HS-5 (cell line): Measurements from ENCODE around the gene PRKCB.
"Not testable (repeated sequence)": the region's sequence is repeated elsewhere in the genome, so short reads cannot be mapped to it uniquely, and the experiment has no call there.

ENCODE experiments used
- DNase-seq: peaks from one replicate; pipeline ENCODE4 v3.0.0-alpha.2; 2012; ENCODE audit warnings: low read depth

The PRKCB gene

GRCh38 chr16:24178496-24178895 lies 342.7 kb downstream of the PRKCB start:
- no peak for DNase-seq

- DNase-seq = no peak
These were observed 344.7 kb downstream of the PRKCB start for GRCh38 chr16:24180451-24180850.

DNA sequence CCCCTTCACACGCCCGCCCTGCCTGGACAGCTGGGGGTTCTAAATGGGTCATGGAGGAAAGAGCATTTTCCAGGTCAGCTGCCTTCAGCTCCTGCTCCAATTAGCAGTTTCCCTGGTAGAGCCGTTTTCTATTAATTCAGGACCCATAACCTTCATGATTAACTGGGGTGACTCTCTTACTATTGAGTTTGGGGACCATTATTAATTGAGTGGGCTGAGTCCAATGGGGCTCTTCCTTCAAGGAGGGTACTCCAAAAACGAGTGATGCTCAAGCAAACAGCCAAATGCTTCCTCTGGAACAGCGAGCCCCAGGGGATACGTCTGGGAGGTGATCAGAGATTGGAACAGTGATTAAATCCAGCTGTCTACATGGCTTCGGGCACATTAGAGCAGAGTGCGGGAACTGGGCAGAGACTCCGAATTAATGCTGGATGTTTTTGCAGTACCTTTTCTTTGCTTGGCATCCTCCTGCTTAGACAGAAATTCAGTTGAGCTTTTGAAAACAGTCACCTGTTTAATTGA lies 352.3 kb downstream of the PRKCB start:
- no peak for DNase-seq

- DNase-seq = no peak
These were observed 353.1 kb downstream of the PRKCB start for GRCh38 chr16:24188751-24189318.

DNA sequence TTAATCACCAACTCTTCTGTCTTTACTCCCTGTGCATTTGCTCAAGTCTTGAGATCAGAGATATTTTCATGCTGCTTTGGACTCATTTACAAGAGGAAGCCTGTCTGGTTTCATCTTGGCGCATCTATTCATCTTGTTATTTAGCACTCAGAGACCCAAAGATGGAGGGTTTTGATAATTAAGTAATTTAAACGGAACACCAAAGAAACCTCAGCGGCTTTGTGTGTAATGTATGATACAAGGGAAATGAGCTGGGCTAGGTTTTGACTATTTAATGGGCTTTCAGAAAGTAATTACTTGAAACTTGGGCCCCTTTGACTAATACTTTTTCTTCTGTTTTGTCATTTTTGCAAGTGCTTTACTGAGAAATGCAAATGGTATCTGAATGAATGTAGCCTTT lies 354.2 kb downstream of the PRKCB start:
- DNase-seq = no peak

GRCh38 chr16:24191876-24192402 lies 356.2 kb downstream of the PRKCB start:
- no peak for DNase-seq

DNA sequence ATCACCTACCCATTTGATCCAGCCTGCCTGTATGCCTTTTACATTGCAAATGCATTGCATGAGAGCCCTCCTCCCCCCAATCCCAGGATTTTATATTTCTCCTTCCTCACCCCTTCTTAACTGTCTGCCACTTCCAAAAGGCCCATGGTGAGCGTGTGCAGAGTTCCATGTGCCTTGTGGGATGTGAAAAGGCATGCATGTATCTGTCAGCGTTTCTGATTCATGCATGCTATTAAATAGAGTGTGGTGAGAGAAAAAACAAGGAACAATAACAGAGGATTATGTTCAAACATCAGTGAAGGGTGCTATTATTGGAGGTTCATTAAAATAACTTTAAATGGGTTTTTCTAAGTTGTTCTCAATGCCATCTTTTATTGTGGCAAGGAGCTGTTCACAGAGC lies 359.4 kb downstream of the PRKCB start:
- no peak for DNase-seq

GRCh38 chr16:24198807-24199533 lies 363.2 kb downstream of the PRKCB start:
- DNase-seq = no peak

DNA sequence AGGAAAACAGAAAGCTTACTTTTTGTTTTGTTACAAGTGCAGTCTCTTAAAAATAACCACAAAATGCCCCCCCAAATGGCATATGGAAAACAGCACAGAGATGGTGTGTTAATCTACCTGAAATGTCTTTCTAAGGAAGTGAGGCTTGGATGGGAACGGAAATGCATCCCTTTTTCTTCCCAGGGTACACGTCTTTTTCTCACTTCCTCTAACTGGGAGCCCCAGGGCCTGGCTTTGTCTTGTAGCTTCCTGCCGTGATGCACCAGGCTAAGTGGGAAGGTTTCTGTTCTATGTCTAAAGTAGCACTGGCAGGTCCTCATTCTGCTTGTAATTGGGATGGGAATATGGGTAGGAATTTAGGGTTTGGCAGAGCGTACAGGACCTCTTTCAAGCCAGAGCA lies 367.9 kb downstream of the PRKCB start:
- DNase-seq = no peak

GRCh38 chr16:24204150-24204665 lies 368.4 kb downstream of the PRKCB start:
- DNase-seq = no peak

GRCh38 chr16:24206926-24207325 lies 371.1 kb downstream of the PRKCB start:
- DNase-seq = no peak

GRCh38 chr16:24208710-24209109 lies 372.9 kb downstream of the PRKCB start:
- no peak for DNase-seq

GRCh38 chr16:24214992-24215391 lies 379.2 kb downstream of the PRKCB start:
- no peak for DNase-seq

DNA sequence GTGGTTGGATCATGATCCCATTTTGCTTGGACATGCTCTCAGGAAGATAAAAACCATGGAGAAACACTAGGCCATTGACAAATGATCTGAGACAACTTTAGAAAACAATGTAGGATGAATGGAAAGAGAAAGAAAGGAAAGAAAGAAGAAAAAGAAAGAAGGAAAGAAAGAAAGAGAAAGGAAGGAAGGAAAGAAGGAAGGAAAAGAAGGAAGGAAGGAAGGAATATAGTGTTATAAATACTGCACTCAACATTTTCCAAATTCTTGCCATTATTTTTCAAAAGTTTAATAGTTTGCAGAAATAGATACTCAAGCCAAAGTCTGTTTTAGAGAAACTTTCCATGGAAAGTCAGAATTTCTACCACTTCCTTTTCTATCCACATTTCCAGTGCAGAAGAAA lies 381.2 kb downstream of the PRKCB start:
- DNase-seq = no peak

- DNase-seq = no peak
These were observed 381.7 kb downstream of the PRKCB start for GRCh38 chr16:24217461-24217860.

DNA sequence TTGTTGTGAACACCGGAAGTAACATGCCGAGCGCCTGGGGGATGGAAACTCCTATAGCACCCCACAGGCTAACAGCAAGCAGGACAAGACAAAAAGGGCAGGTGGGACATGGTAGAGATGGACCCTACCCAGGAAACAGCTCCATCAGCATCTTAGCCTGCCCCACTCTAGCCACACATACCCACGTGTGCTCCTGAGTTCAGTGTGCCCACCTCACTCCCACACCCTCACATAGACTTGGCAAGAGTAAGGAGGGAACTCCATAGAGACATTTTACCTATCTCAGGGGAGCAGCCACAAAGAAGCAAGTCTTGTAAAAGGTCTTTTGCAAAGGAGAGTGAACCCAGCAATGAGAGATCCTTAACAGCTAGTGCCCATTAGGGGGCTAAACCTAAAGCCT lies 382.5 kb downstream of the PRKCB start:
- no peak for DNase-seq

DNA sequence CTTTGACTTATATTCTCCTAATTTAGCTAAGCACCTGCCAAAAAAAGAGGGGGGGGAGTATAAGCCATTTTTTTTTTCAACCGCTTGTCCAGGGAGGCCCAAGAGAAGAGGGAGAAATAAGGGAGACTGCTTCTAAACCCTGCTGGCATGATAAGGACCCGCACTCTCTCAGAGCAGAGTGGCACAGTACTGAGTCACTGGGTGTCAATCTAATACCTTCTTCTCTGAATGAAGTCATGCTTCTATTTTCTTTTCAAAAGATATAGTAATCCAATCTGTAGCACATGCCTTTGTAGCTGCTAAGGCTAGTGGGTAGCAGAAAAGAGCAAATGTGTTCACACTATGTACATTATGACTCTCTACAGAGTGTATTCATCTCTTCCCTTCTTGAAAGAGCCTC lies 385.4 kb downstream of the PRKCB start:
- no peak for DNase-seq

DNA sequence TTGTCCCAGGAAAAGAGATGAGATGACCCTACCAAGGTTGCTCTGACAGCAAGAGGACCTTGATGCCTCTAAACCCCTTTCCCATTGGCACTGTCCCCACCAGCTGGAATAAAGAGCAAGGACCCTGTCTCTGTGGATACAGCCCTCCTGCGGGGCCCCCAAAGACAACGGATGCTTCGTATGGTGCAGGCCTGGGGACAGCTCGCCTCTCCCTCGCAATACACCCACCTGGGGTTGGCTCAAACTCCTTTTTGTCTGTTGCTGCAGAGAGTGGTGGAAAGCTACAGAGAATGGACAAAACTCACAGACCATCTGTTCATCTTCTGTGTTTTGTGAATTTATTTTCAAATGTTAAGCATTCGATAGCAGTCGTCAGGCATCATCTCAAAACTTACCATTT lies 392.7 kb downstream of the PRKCB start:
- DNase-seq = no peak

DNA sequence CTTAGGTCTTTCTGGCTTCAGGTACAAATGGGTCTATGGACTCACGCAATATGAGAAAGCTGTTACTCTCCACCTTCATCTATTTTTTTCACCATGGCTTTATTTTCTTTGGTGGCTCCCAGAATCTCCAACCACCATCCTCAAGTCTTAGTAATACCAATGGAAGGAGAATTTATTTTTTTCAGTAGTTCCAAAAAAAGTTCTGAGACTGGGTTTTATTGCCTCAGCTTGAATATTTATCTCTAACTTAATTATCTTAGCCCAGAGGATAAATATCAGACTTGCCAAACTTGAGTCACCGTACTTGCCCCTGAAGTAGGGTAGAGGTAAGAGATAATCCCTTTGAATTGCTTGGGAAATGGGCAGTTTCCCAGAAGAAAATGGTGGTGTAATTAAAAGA lies 397.2 kb downstream of the PRKCB start:
- DNase-seq = no peak

- no peak for DNase-seq
These were observed 399.0 kb downstream of the PRKCB start for GRCh38 chr16:24234737-24235136.

- no peak for DNase-seq
These were observed 400.0 kb downstream of the PRKCB start for GRCh38 chr16:24235806-24236205.

- DNase-seq = not testable (repeated sequence)
These were observed 403.1 kb downstream of the PRKCB start for GRCh38 chr16:24238846-24239245.

DNA sequence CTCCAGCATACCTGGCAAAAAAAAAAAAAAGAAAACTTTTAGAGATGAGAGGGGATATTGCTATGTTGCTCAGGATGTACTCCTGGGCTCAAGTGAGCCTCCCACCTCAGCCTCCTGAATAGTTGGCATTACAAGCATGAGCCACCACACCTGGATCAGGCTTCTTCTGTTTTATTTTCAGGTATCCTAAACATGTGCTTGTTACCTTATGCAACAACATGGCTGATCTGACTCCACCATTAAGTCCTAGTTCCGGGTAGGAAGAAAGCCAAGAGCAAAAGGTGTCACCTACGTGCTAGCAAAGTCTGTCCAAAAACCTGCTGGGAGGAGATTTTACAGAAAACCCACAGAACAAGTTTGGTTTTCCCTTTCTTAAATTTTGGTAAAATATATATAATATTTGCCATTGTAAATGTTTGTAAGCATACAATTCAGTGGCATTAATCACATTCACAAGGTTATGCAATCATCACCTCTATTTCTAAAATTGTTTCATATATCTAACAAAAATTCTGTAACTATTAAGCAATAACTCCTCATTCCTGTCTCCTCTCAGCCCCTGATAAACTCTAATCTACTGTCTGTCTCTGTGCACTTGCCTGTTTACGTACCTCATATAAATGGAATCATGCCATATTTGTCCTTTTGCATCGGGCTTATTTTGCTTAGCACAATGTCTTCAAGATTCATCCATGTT lies 411.3 kb downstream of the PRKCB start:
- DNase-seq = no peak
